Subcutaneous abdominal adipose tissue (tissue), 5 donors: ENCODE results near the gene SGK1.
"Not testable (repeated sequence)": the region's sequence is repeated elsewhere in the genome, so short reads cannot be mapped to it uniquely, and the experiment has no call there.

Experiments
- H3K27ac ChIP-seq: one replicate; pipeline ENCODE4 v1.7.0; 2013; ENCODE audit warnings: low read depth, mild to moderate bottlenecking, inconsistent platforms, low read length, moderate library complexity
- H3K27me3 ChIP-seq, 5 donors: one replicate each; pipeline ENCODE4 v1.7.0; 2013; ENCODE audit warnings: low read length in 5 of 5, inconsistent platforms in 1 of 5; ENCODE audit not compliant: control insufficient read depth in 5 of 5, insufficient read depth in 4 of 5
- H3K36me3 ChIP-seq, 5 donors: one replicate each; pipeline ENCODE4 v1.7.0; 2013; ENCODE audit warnings: low read length in 5 of 5; ENCODE audit not compliant: control insufficient read depth in 5 of 5, insufficient read depth in 5 of 5
- H3K4me1 ChIP-seq, 5 donors: one replicate each; pipeline ENCODE4 v1.7.0; 2013; ENCODE audit warnings: low read length in 5 of 5, mild to moderate bottlenecking in 3 of 5, moderate library complexity in 1 of 5; ENCODE audit not compliant: control insufficient read depth in 5 of 5, insufficient read depth in 5 of 5
- H3K4me3 ChIP-seq, 5 donors: one replicate each; pipeline ENCODE4 v1.7.0; 2013; ENCODE audit warnings: low read length in 5 of 5, low read depth in 1 of 5
- H3K9ac ChIP-seq, 5 donors: one replicate each; pipeline ENCODE4 v1.7.0; 2013; ENCODE audit warnings: low read length in 5 of 5, mild to moderate bottlenecking in 4 of 5, moderate library complexity in 3 of 5
- H3K9me3 ChIP-seq, 5 donors: one replicate each; pipeline ENCODE4 v1.7.0; 2013; ENCODE audit warnings: low read length in 5 of 5; ENCODE audit not compliant: control insufficient read depth in 5 of 5
- donor health status: healthy.
- donor health status: healthy.
- donor health status: healthy.
- donor health status: healthy.
- donor health status: healthy.

The SGK1 gene

GRCh38 chr6:134289204-134289575 is 28.7 kb downstream of the SGK1 start:
- H3K27me3 ChIP-seq, result no peaks in the 10 kb centered on the region
- H3K9ac ChIP-seq, result no peak overlapping the region
- peaks cover 0 to 12% (median 0%) of the 10 kb centered on the region in 5 donors for H3K4me1 ChIP-seq
- no peak overlapping the region for H3K4me3 ChIP-seq
- no peak overlapping the region for H3K27ac ChIP-seq
- no peaks in the 10 kb centered on the region for H3K36me3 ChIP-seq
- no peaks in the 10 kb centered on the region for H3K9me3 ChIP-seq

GRCh38 chr6:134288538-134289203 is 29.2 kb downstream of the SGK1 start:
- H3K4me1 ChIP-seq, result peaks cover 0 to 12% (median 0%) of the 10 kb centered on the region in 5 donors
- H3K9me3 ChIP-seq, result no peaks in the 10 kb centered on the region
- no peak overlapping the region for H3K9ac ChIP-seq
- H3K4me3 ChIP-seq, result no peak overlapping the region
- no peaks in the 10 kb centered on the region for H3K36me3 ChIP-seq
- H3K27me3 ChIP-seq, result no peaks in the 10 kb centered on the region
- no peak overlapping the region for H3K27ac ChIP-seq

GRCh38 chr6:134287859-134288537 is 29.9 kb downstream of the SGK1 start:
- Histone ChIP-seq H3K4me3 (no peak overlapping the region), H3K27ac (no peak overlapping the region), H3K27me3 (no peaks in the 10 kb centered on the region), H3K9ac (no peak overlapping the region), H3K4me1 (peaks cover 0 to 12% (median 0%) of the 10 kb centered on the region in 5 donors), H3K9me3 (no peaks in the 10 kb centered on the region), H3K36me3 (no peaks in the 10 kb centered on the region)

GRCh38 chr6:134282816-134283215 is 35.1 kb downstream of the SGK1 start:
- Histone ChIP-seq H3K9ac (no peak overlapping the region), H3K9me3 (no peaks in the 10 kb centered on the region), H3K27ac (no peak overlapping the region), H3K36me3 (no peaks in the 10 kb centered on the region), H3K4me3 (no peak overlapping the region), H3K4me1 (peaks cover 0 to 1% (median 0%) of the 10 kb centered on the region in 5 donors), H3K27me3 (no peaks in the 10 kb centered on the region)

- Histone ChIP-seq H3K36me3 (no peaks in the 10 kb centered on the region), H3K9me3 (no peaks in the 10 kb centered on the region), H3K27me3 (no peaks in the 10 kb centered on the region), H3K9ac (no peak overlapping the region), H3K4me1 (no peaks in the 10 kb centered on the region), H3K27ac (no peak overlapping the region), H3K4me3 (no peak overlapping the region)
These were observed 36.5 kb downstream of the SGK1 start for GRCh38 chr6:134281388-134281787.

GRCh38 chr6:134278000-134278399 is 39.9 kb downstream of the SGK1 start:
- H3K27ac ChIP-seq, result no peak overlapping the region
- H3K9me3 ChIP-seq, result no peaks in the 10 kb centered on the region
- H3K4me3 ChIP-seq, result no peak overlapping the region
- H3K27me3 ChIP-seq, result no peaks in the 10 kb centered on the region
- H3K4me1 ChIP-seq, result no peaks in the 10 kb centered on the region
- H3K36me3 ChIP-seq, result no peaks in the 10 kb centered on the region
- H3K9ac ChIP-seq, result no peak overlapping the region

- not testable (repeated sequence) for H3K4me3 ChIP-seq, H3K27me3 ChIP-seq, H3K9ac ChIP-seq, H3K36me3 ChIP-seq, H3K27ac ChIP-seq, H3K9me3 ChIP-seq, H3K4me1 ChIP-seq
These were observed 41.0 kb downstream of the SGK1 start for GRCh38 chr6:134276891-134277377.

- Histone ChIP-seq H3K36me3 (no peaks in the 10 kb centered on the region), H3K27me3 (no peaks in the 10 kb centered on the region), H3K4me3 (no peak overlapping the region), H3K9ac (no peak overlapping the region), H3K27ac (no peak overlapping the region), H3K4me1 (no peaks in the 10 kb centered on the region), H3K9me3 (no peaks in the 10 kb centered on the region)
These were observed 45.5 kb downstream of the SGK1 start for GRCh38 chr6:134272374-134272773.

GRCh38 chr6:134267917-134268361 is 50.0 kb downstream of the SGK1 start:
- Histone ChIP-seq H3K9me3 (no peaks in the 10 kb centered on the region), H3K9ac (no peak overlapping the region), H3K36me3 (no peaks in the 10 kb centered on the region), H3K27ac (no peak overlapping the region), H3K4me3 (no peak overlapping the region), H3K27me3 (no peaks in the 10 kb centered on the region), H3K4me1 (no peaks in the 10 kb centered on the region)

GRCh38 chr6:134266776-134267175 is 51.1 kb downstream of the SGK1 start:
- no peak overlapping the region for H3K4me3 ChIP-seq
- H3K4me1 ChIP-seq, result no peaks in the 10 kb centered on the region
- H3K36me3 ChIP-seq, result no peaks in the 10 kb centered on the region
- no peak overlapping the region for H3K27ac ChIP-seq
- no peaks in the 10 kb centered on the region for H3K27me3 ChIP-seq
- H3K9ac ChIP-seq, result no peak overlapping the region
- no peaks in the 10 kb centered on the region for H3K9me3 ChIP-seq
